Activated T-cell treated with anti-CD3 and anti-CD28 coated beads for 48 hours (primary cell): Measurements from ENCODE around the gene SRP72.

Experiments used
- DNase-seq: peaks from one replicate; pipeline ENCODE4 v3.0.0-alpha.2; 2020; ENCODE audit warnings: low read depth

Gene SRP72

DNA sequence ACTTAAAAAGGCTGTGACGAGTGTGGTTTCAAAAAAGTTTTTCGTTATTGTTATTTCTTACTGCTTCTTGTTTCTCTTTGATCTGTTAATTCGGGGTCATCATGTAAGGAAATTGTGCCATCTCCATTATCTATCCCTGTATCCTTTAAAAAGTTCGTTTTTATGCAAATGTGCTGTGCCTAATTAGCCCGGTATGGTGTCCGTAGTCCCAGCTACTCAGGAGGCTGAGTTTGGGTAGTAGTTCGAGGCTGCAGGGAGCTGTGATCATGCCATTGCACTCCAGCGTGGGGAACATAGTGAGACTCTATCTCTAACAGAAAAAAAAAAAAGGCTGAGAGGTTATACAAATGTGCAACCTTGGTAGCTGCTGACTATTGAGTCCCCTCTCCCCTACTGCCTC lies 83.2 kb downstream of the SRP72 start:
- no peak for DNase-seq

DNA sequence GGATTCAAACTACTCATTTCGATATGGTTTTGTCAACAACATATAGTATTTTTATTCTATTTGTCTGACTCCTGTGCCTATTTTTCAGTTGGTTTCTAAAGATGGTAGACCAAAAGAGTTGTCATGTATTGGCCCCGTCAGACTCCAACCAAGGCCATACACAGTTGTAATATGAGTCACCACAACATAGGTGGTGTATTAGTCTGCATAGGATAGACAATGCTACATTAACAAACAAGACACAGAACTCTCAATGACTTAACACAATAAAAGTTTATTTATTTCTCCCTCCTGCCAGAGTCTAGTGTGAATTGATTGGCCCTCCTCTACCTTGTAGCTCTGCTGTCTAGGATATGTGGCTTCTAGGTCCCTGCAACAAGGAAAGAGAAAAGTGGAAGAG lies 84.1 kb downstream of the SRP72 start:
- DNase-seq = no peak

DNA sequence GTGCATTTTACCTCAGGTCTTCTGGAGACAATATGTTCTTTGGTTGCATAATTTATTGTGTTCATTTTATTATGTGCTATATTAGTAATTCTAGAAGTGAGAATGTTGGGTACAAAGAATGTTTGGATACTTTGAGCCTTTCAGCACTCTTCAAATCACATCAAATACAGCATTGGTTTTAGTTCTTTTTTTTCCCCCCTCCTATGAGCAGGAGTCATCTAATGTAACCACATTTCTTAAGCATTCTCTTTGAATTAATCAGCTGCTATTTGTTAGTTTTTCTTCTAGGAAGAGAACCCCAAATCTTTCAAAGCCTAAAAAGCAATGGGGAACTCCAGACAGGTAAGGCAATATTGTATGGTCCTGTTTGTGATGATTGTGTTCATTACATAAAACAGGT lies 84.9 kb downstream of the SRP72 start:
- DNase-seq = no peak
